HCT116 (cell line): Measurements from ENCODE around the gene ADAMTSL2. TPM values are rescaled to one million over a fixed set of nuclear protein-coding genes. Genes with fewer than 3 reads are reported as not detected.

ENCODE experiments used
- ATAC-seq: fragments of 200-7000 bp; cut with Tn5 transposase; 2 replicates; pipeline ENCODE4 v1.9.1; 2020; ENCODE audit warnings: mild to moderate bottlenecking, moderate library complexity
- BruUV-seq: library from RNA; stranded (reverse); fragments of 400-500 nt; replicated peaks from 2 replicates; lab custom pipeline; 2021; lab: Mats Ljungman, UMichigan
- CTCF ChIA-PET: fragments of 300-600 bp; sonication (Branson Sonifier 250); formaldehyde crosslinking; loops from one replicate; lab custom pipeline; 2021; ENCODE audit warnings: antibody characterized with exemption; lab: Charles Lee
- POLR2A ChIA-PET: fragments of 300-600, 350-600 bp; sonication (Branson Sonifier 250); formaldehyde crosslinking; loops from one replicate; lab custom pipeline; 2021; ENCODE audit warnings: antibody characterized with exemption; lab: Charles Lee
- RAD21 ChIA-PET, 2 experiments: fragments of 300-600 bp; sonication (Branson Sonifier 250); formaldehyde crosslinking; loops; one replicate each; lab custom pipeline; 2023; ENCODE audit warnings: low total read pairs in 2 of 2; ENCODE audit not compliant: uncharacterized antibody in 2 of 2, unreplicated experiment in 2 of 2, low non-redundant PET in 1 of 2; lab: Charles Lee
- DNase-seq: peaks from one replicate; pipeline ENCODE4 v3.0.0-alpha.2; 2010; ENCODE audit warnings: low read depth, low spot score
- H2AFZ ChIP-seq: fragments of 200-600 bp; shearing (Covaris generic), sonication (generic); 2 replicates; pipeline ENCODE4 v1.6.1; 2017; ENCODE audit warnings: low read depth, mixed run types, mixed read lengths, antibody characterized with exemption, low read length; ENCODE audit not compliant: poor library complexity, severe bottlenecking
- H3K27ac ChIP-seq: 2 replicates; pipeline ENCODE4 v1.5.1; 2012; ENCODE audit warnings: low read depth, low read length
- H3K27me3 ChIP-seq: fragments of 200-600 bp; sonication (generic); 2 replicates; pipeline ENCODE4 v1.6.1; 2016; ENCODE audit warnings: mixed run types, low read length, mixed read lengths; ENCODE audit not compliant: insufficient read depth
- H3K36me3 ChIP-seq, 2 experiments: fragments of 200-500 bp in 1 of 2; fragments of 200-600 bp in 1 of 2; sonication (Bioruptor generic) in 1 of 2; sonication (generic) in 1 of 2; 2 replicates each; pipeline versions ENCODE4 v1.5.1 to v1.6.1; 2014 to 2016; ENCODE audit warnings: low read length in 2 of 2, inconsistent platforms in 1 of 2, mixed read lengths in 1 of 2, mixed run types in 1 of 2; ENCODE audit not compliant: insufficient read depth in 2 of 2, control insufficient read depth in 1 of 2
- H3K4me1 ChIP-seq, 2 experiments: fragments of 200-600 bp in 1 of 2; sonication (generic) in 1 of 2; 2 replicates each; pipeline versions ENCODE4 v1.5.1 to v1.6.1; 2012 to 2017; ENCODE audit warnings: low read length in 2 of 2, inconsistent platforms in 1 of 2, mild to moderate bottlenecking in 1 of 2, mixed read lengths in 1 of 2, mixed run types in 1 of 2, moderate library complexity in 1 of 2; ENCODE audit not compliant: insufficient read depth in 2 of 2, control insufficient read depth in 1 of 2
- H3K4me2 ChIP-seq: fragments of 200-600 bp; sonication (generic); 2 replicates; pipeline ENCODE4 v1.6.1; 2017; ENCODE audit warnings: mixed run types, low read length, mixed read lengths
- H3K4me3 ChIP-seq, 2 experiments: fragments of 200-600 bp in 1 of 2; sonication (generic) in 1 of 2; replicated peaks in 1 of 2; 2 replicates each; pipeline ENCODE4 v1.5.1; 2011 to 2016; ENCODE audit warnings: low read length in 2 of 2, control low read depth in 1 of 2, low read depth in 1 of 2, mild to moderate bottlenecking in 1 of 2, mixed read lengths in 1 of 2, mixed run types in 1 of 2
- H3K79me2 ChIP-seq: fragments of 200-600 bp; sonication (generic); 2 replicates; pipeline ENCODE4 v1.6.1; 2017; ENCODE audit warnings: mild to moderate bottlenecking, mixed run types, low read length, moderate library complexity, mixed read lengths; ENCODE audit not compliant: insufficient read depth
- H3K9ac ChIP-seq: fragments of 200-600 bp; sonication (generic); 2 replicates; pipeline ENCODE4 v1.6.1; 2016; ENCODE audit warnings: low read length, mixed read lengths
- H3K9me2 ChIP-seq: fragments of 200-600 bp; sonication (generic), shearing (Covaris generic); 2 replicates; pipeline ENCODE4 v1.6.1; 2017; ENCODE audit warnings: mixed run types, mild to moderate bottlenecking, moderate library complexity; ENCODE audit not compliant: insufficient read depth
- H3K9me3 ChIP-seq, 2 experiments: fragments of 200-500 bp in 1 of 2; fragments of 200-600 bp in 1 of 2; sonication (Bioruptor generic) in 1 of 2; sonication (generic) in 1 of 2; 2 replicates each; pipeline ENCODE4 v1.6.1; 2014 to 2017; ENCODE audit warnings: low read length in 2 of 2, mixed read lengths in 2 of 2, inconsistent platforms in 1 of 2, low read depth in 1 of 2, mild to moderate bottlenecking in 1 of 2, mixed run types in 1 of 2, moderate library complexity in 1 of 2; ENCODE audit not compliant: control insufficient read depth in 1 of 2, insufficient read depth in 1 of 2
- H4K20me1 ChIP-seq: fragments of 200-600 bp; sonication (generic), shearing (Covaris generic); 2 replicates; pipeline ENCODE4 v1.6.1; 2017; ENCODE audit warnings: mixed run types, mild to moderate bottlenecking, moderate library complexity; ENCODE audit not compliant: insufficient read depth
- CBX3 ChIP-seq: IDR thresholded peaks from 2 replicates; pipeline ENCODE4 v1.6.1; 2012; ENCODE audit warnings: low read depth
- CEBPB ChIP-seq: IDR thresholded peaks from 2 replicates; pipeline ENCODE4 v1.6.1; 2012; ENCODE audit warnings: low read depth
- JUND ChIP-seq: IDR thresholded peaks from 2 replicates; pipeline ENCODE4 v1.6.1; 2012
- POLR2A ChIP-seq: IDR thresholded peaks from 2 replicates; pipeline ENCODE4 v1.7.0; 2011; ENCODE audit warnings: borderline replicate concordance; ENCODE audit not compliant: insufficient read depth, insufficient read length; ENCODE audit errors: extremely low read depth
- SP1 ChIP-seq: IDR thresholded peaks from 2 replicates; pipeline ENCODE4 v1.6.1; 2012; ENCODE audit warnings: low read depth
- YY1 ChIP-seq: IDR thresholded peaks from 2 replicates; pipeline ENCODE4 v1.6.1; 2011; ENCODE audit warnings: low read length, low read depth, moderate library complexity, mild to moderate bottlenecking; ENCODE audit not compliant: insufficient replicate concordance; ENCODE audit errors: extremely low read depth
- ZFX ChIP-seq: fragments of 450-650 bp; IDR thresholded peaks from 2 replicates; pipeline ENCODE4 v1.6.1; 2017
- ZNF274 ChIP-seq: fragments of 200-500 bp; sonication (Bioruptor generic); IDR thresholded peaks from 2 replicates; pipeline ENCODE4 v1.6.1; 2014; ENCODE audit warnings: mild to moderate bottlenecking, low read depth, low read length, inconsistent platforms
- intact Hi-C: fragments of 100-400 bp; cut with micrococcal nuclease; formaldehyde crosslinking; loops from 2 replicates; pipeline ENCODE4 v1.10.0; 2022
- total RNA-seq: library from RNA; stranded (reverse); gene quantifications from one replicate; pipeline ENCODE4 v1.2.1, GENCODE V29; 2021; ENCODE audit not compliant: unreplicated experiment
- TF ChIP-seq, protein P1 (sequence below): IDR thresholded peaks from 2 replicates; pipeline ENCODE4 v1.6.1; 2012
- TF ChIP-seq, protein P2 (sequence below), 3 experiments: fragments of 200-600 bp in 1 of 3; sonication (generic) in 1 of 3; IDR thresholded peaks in 2 of 3; conservative IDR thresholded peaks in 1 of 3; 2 replicates each; pipeline ENCODE4 v1.5.1; 2012 to 2017; ENCODE audit warnings: low read depth in 2 of 3, low read length in 2 of 3, antibody characterized with exemption in 1 of 3, borderline replicate concordance in 1 of 3, control low read depth in 1 of 3, mild to moderate bottlenecking in 1 of 3, mixed read lengths in 1 of 3, mixed run types in 1 of 3, moderate library complexity in 1 of 3; ENCODE audit not compliant: insufficient read depth in 1 of 3
- TF ChIP-seq, protein P3 (sequence below): IDR thresholded peaks from 2 replicates; pipeline ENCODE4 v1.6.1; 2011; ENCODE audit warnings: mild to moderate bottlenecking, low read length, moderate library complexity; ENCODE audit not compliant: insufficient replicate concordance; ENCODE audit errors: extremely low read depth

The ADAMTSL2 gene
- total RNA-seq, 1 experiment from 2014 or later, result not detected

DNA sequence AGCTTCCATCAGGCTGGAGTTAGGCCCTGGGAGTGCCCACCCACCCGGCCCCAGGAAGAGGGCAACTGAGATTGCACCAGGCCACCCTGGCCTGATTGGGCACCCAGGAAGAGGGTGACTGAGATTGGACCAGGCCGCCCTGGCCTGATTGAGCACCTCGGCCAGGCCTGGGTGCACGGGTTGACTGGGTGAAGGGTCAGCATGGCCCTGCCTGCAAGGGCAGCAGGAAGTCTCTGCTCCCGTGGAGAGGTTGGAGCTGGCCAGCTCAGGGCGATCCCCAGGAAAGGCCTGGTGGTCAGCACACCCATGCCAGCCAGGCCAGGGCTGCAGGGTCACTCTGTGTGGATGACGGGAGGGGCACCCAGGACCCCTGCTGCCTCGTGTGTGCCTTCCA lies 11.8 kb downstream of the ADAMTSL2 start:
- no peak for ATAC-seq
- H3K4me3 ChIP-seq, result no peak overlapping the region

More for the DNA sequence above, 11.8 kb downstream of the ADAMTSL2 start:
- no peaks in the 10 kb centered on the region for H3K36me3 ChIP-seq
- no peak overlapping the region for H2AFZ ChIP-seq
- CTCF ChIA-PET, result no interaction called here
- no peaks in the 10 kb centered on the region for H3K4me1 ChIP-seq
- H4K20me1 ChIP-seq, result no peaks in the 10 kb centered on the region
- no peak overlapping the region for H3K27ac ChIP-seq
- H3K27me3 ChIP-seq, result no peaks in the 10 kb centered on the region; the same call in 1 of the 2 replicates
- intact Hi-C loops, result no loop called here
- TF ChIP-seq SP1 (no peak), CEBPB (no peak), CBX3 (no peak), ZNF274 (no peak), JUND (no peak), ZFX (no peak), YY1 (no peak), POLR2A (no peak)
- TF ChIP-seq, protein P1, sequence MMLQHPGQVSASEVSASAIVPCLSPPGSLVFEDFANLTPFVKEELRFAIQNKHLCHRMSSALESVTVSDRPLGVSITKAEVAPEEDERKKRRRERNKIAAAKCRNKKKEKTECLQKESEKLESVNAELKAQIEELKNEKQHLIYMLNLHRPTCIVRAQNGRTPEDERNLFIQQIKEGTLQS, result no peak
- TF ChIP-seq, protein P2, sequence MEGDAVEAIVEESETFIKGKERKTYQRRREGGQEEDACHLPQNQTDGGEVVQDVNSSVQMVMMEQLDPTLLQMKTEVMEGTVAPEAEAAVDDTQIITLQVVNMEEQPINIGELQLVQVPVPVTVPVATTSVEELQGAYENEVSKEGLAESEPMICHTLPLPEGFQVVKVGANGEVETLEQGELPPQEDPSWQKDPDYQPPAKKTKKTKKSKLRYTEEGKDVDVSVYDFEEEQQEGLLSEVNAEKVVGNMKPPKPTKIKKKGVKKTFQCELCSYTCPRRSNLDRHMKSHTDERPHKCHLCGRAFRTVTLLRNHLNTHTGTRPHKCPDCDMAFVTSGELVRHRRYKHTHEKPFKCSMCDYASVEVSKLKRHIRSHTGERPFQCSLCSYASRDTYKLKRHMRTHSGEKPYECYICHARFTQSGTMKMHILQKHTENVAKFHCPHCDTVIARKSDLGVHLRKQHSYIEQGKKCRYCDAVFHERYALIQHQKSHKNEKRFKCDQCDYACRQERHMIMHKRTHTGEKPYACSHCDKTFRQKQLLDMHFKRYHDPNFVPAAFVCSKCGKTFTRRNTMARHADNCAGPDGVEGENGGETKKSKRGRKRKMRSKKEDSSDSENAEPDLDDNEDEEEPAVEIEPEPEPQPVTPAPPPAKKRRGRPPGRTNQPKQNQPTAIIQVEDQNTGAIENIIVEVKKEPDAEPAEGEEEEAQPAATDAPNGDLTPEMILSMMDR (IDR thresholded peaks at IDR 0.05 in 2 of 3, conservative IDR thresholded peaks at IDR 0.05 in 1 of 3; ENCODE audit: borderline replicate concordance in 1 of 3, insufficient read depth in 1 of 3, low read depth in 2 of 3, low read length in 2 of 3), result no peak
- TF ChIP-seq, protein P3, sequence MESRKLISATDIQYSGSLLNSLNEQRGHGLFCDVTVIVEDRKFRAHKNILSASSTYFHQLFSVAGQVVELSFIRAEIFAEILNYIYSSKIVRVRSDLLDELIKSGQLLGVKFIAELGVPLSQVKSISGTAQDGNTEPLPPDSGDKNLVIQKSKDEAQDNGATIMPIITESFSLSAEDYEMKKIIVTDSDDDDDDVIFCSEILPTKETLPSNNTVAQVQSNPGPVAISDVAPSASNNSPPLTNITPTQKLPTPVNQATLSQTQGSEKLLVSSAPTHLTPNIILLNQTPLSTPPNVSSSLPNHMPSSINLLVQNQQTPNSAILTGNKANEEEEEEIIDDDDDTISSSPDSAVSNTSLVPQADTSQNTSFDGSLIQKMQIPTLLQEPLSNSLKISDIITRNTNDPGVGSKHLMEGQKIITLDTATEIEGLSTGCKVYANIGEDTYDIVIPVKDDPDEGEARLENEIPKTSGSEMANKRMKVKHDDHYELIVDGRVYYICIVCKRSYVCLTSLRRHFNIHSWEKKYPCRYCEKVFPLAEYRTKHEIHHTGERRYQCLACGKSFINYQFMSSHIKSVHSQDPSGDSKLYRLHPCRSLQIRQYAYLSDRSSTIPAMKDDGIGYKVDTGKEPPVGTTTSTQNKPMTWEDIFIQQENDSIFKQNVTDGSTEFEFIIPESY, result no peak
- TF ChIP-seq, all 23 proteins: peak for 0
- ChIA-PET POLR2A (no interaction called here), RAD21 (no interaction called here)
- no peaks in the 10 kb centered on the region for H3K79me2 ChIP-seq
- H3K9ac ChIP-seq, result no peak overlapping the region
- BruUV-seq, result no TSS peak
- H3K9me2 ChIP-seq, result no peaks in the 10 kb centered on the region
- no peak overlapping the region for H3K4me2 ChIP-seq
- no peaks in the 10 kb centered on the region for H3K9me3 ChIP-seq
- no peak for DNase-seq
